Posterior vena cava (tissue), 2 donors: ENCODE measurements around the gene ELAPOR2. TPM values are rescaled to one million over a fixed set of nuclear protein-coding genes. Genes with fewer than 3 reads are reported as not detected.
A peak's percentile ranks its signal among the peaks of the same experiment; 100 is the strongest.
"Not testable (repeated sequence)": the region's sequence is repeated elsewhere in the genome, so short reads cannot be mapped to it uniquely, and the experiment has no call there.

Experiments
- DNase-seq: peaks from one replicate; pipeline ENCODE4 v3.0.0-alpha.2; 2020; ENCODE audit warnings: low spot score
- intact Hi-C, 2 donors: fragments of 100-400 bp; cut with DNase I; formaldehyde crosslinking; loops; one replicate each; pipeline versions ENCODE4 v1.14.1 to v1.14.2; 2022 to 2023
- long read RNA-seq, 2 donors: library from polyadenylated mRNA; unstranded; transcript quantifications; one replicate each; pipeline ENCODE4 v2.0.0, GENCODE V29; 2020 to 2021
- total RNA-seq, 2 donors: library from RNA; stranded (reverse); fragmentation: NEBNext Ultra II Directional; extraction: Animal tissue kit (Norgen Biotek cat#: 25700); gene quantifications; one replicate each; pipeline ENCODE4 v1.2.1, GENCODE V29; 2021
- donor health status: DM: yes; HTN: yes; CAD: no.
- donor health status: DM: yes; HTN: yes; CAD: no.

The ELAPOR2 gene, protein sequence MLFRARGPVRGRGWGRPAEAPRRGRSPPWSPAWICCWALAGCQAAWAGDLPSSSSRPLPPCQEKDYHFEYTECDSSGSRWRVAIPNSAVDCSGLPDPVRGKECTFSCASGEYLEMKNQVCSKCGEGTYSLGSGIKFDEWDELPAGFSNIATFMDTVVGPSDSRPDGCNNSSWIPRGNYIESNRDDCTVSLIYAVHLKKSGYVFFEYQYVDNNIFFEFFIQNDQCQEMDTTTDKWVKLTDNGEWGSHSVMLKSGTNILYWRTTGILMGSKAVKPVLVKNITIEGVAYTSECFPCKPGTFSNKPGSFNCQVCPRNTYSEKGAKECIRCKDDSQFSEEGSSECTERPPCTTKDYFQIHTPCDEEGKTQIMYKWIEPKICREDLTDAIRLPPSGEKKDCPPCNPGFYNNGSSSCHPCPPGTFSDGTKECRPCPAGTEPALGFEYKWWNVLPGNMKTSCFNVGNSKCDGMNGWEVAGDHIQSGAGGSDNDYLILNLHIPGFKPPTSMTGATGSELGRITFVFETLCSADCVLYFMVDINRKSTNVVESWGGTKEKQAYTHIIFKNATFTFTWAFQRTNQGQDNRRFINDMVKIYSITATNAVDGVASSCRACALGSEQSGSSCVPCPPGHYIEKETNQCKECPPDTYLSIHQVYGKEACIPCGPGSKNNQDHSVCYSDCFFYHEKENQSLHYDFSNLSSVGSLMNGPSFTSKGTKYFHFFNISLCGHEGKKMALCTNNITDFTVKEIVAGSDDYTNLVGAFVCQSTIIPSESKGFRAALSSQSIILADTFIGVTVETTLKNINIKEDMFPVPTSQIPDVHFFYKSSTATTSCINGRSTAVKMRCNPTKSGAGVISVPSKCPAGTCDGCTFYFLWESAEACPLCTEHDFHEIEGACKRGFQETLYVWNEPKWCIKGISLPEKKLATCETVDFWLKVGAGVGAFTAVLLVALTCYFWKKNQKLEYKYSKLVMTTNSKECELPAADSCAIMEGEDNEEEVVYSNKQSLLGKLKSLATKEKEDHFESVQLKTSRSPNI
- total RNA-seq: 10 to 100 TPM; 17.8 to 20.4 TPM
- long read RNA-seq, donor 1, full-length matches to known transcripts: 1 of 4 reads
- long read RNA-seq, donor 1, partial matches to known transcripts: 1 of 4 reads
- long read RNA-seq, donor 1, other reads (novel, unspliced or antisense): 2 of 4 reads
- long read RNA-seq, donor 2: 0 reads

DNA sequence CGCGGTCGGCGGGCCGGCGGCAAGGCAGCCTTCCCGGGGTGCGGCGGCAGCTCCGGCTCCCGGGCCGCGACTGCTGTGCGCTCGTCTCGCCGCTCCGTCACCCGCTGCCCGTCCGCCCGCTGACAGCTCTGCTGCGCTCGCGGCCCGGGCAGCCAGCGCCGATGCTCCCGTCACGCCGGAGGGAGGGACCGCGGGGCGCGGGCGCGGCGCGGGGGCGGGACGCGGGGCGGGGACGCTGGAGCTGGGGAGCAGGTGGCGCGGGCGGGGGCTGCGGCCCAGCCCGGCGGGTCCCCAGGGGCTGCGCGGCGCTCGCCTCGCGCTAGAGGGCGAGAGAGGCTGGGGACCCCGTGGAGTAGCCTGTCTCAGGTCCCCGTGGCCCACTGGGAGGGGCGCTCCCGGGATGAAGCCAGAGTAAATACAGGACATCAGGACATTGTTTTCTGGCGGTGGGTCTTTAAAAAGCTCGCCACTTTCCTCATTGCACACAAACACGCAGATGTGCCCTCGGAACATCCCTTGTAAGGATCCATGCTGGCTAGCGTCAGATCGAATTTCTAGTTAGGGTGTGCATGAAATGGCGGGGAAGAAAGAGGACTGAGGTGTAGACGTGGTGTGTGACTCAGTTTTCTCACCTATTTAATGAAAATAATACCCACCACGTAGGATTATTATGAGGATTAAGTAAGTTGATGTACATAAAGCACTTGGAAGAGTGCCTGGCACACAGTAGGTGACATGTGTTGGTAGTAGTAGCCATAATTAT, at the start of gene ELAPOR2:
Gene ELAPOR2 (minus strand): TSS at position 130 of the 763 bp plus-strand sequence. CDS start 141 bp downstream, outside the sequence.
- intact Hi-C loops: no loop called here
- DNase-seq: peak; percentile 91

GRCh38 chr7:87107949-87108776, 48.7 kb upstream of the ELAPOR2 start:
- no peak for DNase-seq
- intact Hi-C loops: no loop called here

- DNase-seq: no peak
- intact Hi-C loops: no loop called here
These were observed 47.6 kb upstream of the ELAPOR2 start for GRCh38 chr7:87106974-87107612.

DNA sequence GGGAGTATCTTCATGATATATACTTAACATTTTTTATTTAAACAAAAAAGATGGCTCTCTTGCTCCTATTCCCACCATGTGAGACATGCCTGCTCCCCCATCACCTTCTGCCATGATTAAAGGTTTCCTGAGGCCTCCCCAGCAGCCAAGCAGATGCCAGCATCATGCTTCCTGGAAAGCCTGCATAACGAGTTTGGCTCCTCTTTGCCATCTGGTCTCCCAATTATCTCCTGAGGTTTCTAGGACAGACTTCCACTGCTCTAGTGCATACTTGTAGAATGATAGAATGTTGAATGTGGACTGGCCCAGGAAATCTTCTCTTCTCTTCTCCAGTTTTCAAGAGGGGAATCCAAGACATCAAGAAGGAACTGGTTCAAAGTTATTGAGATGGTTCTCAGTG, 45.9 kb upstream of the ELAPOR2 start:
- no peak for DNase-seq
- intact Hi-C loops: no loop called here

DNA sequence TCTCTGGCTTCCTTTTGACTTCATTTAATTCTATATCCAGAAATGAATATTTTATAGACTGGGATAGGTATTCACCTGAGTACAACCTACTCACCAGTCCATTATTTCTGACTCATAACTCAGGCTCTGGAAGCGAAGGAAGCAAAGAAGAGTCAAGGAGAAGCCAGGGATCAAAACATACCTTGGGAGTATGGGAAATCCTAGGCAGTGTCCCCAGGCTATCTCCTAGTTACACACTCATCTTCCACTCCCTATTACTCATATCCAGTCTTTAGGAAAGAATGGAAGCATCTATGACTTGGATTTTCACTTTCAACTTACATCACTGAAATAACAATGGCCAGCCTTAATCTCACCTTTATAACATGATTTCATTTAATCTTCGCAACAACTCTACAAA, 40.9 kb upstream of the ELAPOR2 start:
- no peak for DNase-seq
- intact Hi-C loops: no loop called here

DNA sequence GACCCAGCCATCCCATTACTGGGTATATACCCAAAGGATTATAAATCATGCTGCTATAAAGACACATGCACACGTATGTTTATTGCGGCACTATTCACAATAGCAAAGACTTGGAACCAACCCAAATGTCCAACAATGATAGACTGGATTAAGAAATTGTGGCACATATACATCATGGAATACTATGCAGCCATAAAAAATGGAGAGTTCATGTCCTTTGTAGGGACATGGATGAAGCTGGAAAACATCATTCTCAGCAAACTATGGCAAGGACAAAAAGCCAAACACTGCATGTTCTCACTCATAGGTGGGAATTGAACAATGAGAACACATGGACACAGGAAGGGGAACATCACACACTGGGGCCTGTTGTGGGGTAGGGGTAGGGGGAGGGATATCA, 37.9 kb upstream of the ELAPOR2 start:
- DNase-seq, intact Hi-C loops: not testable (repeated sequence)

DNA sequence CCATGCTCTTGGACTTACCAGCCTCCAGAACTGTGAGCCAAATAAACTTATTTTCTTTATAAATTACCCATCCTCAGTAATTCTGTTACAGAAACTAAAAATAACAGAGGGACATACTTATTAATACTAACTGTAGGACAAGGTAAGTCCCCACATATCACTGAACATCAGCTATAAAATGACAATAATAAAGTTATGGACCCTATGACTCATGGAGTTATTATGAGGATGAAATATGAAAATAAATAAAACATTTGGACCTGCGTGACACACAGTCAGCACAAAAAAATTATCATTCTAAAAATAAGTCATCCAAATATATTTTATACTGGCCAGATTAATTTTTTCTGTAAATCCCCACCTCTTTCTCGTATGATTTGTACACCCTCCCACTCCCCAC, 34.9 kb upstream of the ELAPOR2 start:
- DNase-seq: no peak
- intact Hi-C loops: no loop called here

DNA sequence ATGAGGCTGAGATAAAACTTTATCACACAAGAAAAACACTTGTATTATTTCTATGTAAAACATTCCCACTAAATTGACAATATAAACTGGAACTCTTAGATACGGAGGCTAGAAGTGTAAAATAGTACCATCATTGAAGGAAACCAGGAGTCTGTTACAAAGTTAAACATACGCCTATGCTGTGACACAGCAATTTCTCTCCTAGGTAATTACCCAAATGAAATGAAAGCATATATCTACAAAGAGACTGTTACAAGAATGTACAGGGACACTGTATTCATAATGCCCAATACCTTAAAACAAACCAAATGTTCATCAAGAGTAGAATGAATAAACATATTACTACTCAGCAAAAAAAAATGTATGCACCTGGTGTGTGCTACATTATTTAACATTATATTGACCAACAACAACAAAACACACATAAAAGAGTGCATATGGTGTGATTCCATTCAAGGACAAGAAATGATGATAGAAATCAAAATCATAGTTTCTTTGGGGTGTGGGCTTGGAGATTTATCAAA, 33.2 kb upstream of the ELAPOR2 start:
- DNase-seq: no peak
- intact Hi-C loops: no loop called here

GRCh38 chr7:87091487-87092066, 32.1 kb upstream of the ELAPOR2 start:
- intact Hi-C loops: no loop called here
- DNase-seq: no peak

- no peak for DNase-seq
- intact Hi-C loops: no loop called here
These were observed 24.5 kb upstream of the ELAPOR2 start for GRCh38 chr7:87083865-87084519.

- intact Hi-C loops: no loop called here
- no peak for DNase-seq
These were observed 23.2 kb upstream of the ELAPOR2 start for GRCh38 chr7:87082675-87083074.

- intact Hi-C loops: loop anchor here in 1 of 2 donors (10.0 kb wide), 1 partner anchor 59 kb away; no protein-coding TSS in a partner anchor
- DNase-seq: no peak
These were observed 16.4 kb upstream of the ELAPOR2 start for GRCh38 chr7:87075671-87076404.

DNA sequence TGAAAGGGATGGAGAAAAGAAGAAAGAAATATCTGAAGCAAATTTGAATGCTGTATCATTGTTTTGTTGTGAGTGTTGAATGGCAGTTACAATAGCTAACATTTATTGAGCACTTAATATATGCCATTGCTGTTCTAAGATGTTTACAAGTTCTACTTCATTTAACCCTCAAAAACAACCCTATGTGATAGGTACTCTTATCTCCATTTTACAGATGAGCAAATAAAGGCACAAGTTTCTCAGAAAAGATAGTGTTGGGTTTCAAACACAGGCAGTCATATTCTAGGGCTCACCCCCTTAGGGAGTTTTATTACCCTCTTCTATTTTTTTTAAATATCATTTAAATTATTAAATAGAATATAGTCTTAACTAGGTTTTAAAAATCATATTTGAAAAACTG, 8.3 kb upstream of the ELAPOR2 start:
- intact Hi-C loops: no loop called here
- no peak for DNase-seq

DNA sequence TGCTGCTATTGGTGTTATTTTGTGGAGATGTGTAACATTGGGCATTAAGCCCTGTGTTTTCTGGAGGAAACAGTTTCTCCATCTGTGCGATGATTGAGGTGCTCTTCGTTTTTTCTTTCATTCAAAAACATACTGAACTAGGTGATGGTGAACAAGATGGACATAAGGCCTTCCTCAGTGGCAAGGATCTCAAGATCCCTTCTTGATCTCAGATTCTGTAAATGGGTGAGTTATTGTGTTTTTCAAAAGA, 759 bp upstream of the ELAPOR2 start:
- no peak for DNase-seq
- intact Hi-C loops: no loop called here

- intact Hi-C loops: no loop called here
- no peak for DNase-seq
These were observed 520 bp downstream of the ELAPOR2 start for GRCh38 chr7:87058744-87059524.

DNA sequence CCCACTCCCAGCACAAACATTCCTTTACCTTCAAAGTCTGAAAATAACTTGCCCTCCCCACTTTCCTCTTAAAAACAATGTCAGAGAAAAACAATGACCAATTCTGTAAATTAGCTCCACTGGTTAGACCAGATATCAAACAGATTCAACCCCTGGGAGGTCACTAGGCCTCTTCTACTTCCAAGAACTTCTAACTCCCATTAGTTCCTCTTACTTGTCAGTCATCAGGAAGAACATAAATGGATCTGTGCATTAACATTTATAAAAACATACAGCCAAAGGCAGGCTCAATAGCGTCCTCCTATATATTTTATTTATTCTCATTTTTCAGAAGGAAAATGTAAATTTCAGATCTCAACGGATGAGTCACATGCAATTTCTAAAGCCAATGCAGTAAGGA, 2.2 kb downstream of the ELAPOR2 start:
- intact Hi-C loops: no loop called here
- no peak for DNase-seq
